ENCODE data around the gene BACE1-AS. TPM values are rescaled to one million over a fixed set of nuclear protein-coding genes. Genes with fewer than 3 reads are reported as not detected.
A peak's percentile ranks its signal among the peaks of the same experiment; 100 is the strongest.

BACE1-AS gene
- total RNA-seq, 1 donor from 2014 or later = 19.0 TPM

- DNase-seq (ENCODE audit: low spot score, unreplicated experiment) = no peak
- H3K9me3 Mint-ChIP-seq (ENCODE audit: low read depth) = no peaks in the 10 kb centered on the region
- peaks cover 34% of the 10 kb centered on the region for H3K36me3 Mint-ChIP-seq (ENCODE audit: insufficient read depth)
- H3K4me3 Mint-ChIP-seq (ENCODE audit: low read depth) = no peak overlapping the region
- no peaks in the 10 kb centered on the region for H3K4me1 Mint-ChIP-seq (ENCODE audit: low read depth)
- TF ChIP-seq CTCF (IDR thresholded peaks at IDR 0.05; ENCODE audit: unreplicated experiment) = no peak
- H3K27me3 Mint-ChIP-seq = no peaks in the 10 kb centered on the region
- no peak overlapping the region for H3K27ac Mint-ChIP-seq
Measured at GRCh38 chr11:117287668-117288067, 3.5 kb upstream of the BACE1-AS start.

DNA sequence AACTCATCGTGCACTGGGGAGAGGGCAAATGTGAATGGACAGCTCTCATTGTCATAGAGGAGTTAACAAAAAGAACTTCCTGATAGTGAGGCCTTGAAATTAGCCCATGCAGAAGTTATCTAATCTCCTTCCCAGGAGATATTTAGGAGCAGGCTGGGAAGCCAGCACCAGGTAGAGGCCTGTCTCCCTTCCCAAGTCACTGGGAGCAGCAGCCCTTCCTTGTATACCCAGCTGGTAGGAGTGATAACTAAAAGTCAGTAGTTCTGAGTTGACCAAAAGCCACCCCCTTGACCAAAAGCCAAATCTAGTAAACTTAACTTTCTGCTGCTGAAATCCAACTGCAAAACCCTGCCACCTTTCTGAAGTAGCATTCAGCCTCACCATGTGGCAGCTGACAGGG lies 1.4 kb upstream of the BACE1-AS start:
- H3K27me3 Mint-ChIP-seq = no peaks in the 10 kb centered on the region
- peaks cover 35% of the 10 kb centered on the region for H3K36me3 Mint-ChIP-seq (ENCODE audit: insufficient read depth)
- H3K4me3 Mint-ChIP-seq (ENCODE audit: low read depth) = no peak overlapping the region
- H3K27ac Mint-ChIP-seq = no peak overlapping the region
- no peak for DNase-seq (ENCODE audit: low spot score, unreplicated experiment)
- H3K4me1 Mint-ChIP-seq (ENCODE audit: low read depth) = no peaks in the 10 kb centered on the region
- H3K9me3 Mint-ChIP-seq (ENCODE audit: low read depth) = no peaks in the 10 kb centered on the region
- TF ChIP-seq CTCF (IDR thresholded peaks at IDR 0.05; ENCODE audit: unreplicated experiment) = no peak

DNA sequence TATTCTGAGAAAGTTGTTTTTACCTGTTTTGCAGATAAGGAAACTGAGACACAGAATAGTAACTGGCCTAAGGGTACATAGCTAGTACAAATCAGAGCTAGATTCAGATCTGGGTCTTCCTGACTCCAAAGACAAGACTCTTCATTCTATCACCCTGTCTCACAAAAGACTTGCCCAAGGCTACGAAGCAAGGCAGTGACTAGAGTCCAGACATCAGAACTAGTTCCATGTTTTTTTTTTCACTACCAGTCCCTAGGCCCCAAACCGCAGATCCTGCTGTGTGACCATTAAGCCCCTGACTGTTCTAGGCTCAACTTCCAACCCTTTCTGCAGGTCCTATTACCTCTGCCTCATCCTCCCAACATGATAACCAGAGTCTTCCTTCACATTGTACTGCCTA lies 1.5 kb downstream of the BACE1-AS start:
- no peak for DNase-seq (ENCODE audit: low spot score, unreplicated experiment)
- no peaks in the 10 kb centered on the region for H3K27me3 Mint-ChIP-seq
- peaks cover 27% of the 10 kb centered on the region for H3K36me3 Mint-ChIP-seq (ENCODE audit: insufficient read depth)
- no peaks in the 10 kb centered on the region for H3K9me3 Mint-ChIP-seq (ENCODE audit: low read depth)
- no peak overlapping the region for H3K4me3 Mint-ChIP-seq (ENCODE audit: low read depth)
- TF ChIP-seq CTCF (IDR thresholded peaks at IDR 0.05; ENCODE audit: unreplicated experiment) = no peak
- peaks cover 7% of the 10 kb centered on the region for H3K4me1 Mint-ChIP-seq (ENCODE audit: low read depth)
- no peak overlapping the region for H3K27ac Mint-ChIP-seq

DNA sequence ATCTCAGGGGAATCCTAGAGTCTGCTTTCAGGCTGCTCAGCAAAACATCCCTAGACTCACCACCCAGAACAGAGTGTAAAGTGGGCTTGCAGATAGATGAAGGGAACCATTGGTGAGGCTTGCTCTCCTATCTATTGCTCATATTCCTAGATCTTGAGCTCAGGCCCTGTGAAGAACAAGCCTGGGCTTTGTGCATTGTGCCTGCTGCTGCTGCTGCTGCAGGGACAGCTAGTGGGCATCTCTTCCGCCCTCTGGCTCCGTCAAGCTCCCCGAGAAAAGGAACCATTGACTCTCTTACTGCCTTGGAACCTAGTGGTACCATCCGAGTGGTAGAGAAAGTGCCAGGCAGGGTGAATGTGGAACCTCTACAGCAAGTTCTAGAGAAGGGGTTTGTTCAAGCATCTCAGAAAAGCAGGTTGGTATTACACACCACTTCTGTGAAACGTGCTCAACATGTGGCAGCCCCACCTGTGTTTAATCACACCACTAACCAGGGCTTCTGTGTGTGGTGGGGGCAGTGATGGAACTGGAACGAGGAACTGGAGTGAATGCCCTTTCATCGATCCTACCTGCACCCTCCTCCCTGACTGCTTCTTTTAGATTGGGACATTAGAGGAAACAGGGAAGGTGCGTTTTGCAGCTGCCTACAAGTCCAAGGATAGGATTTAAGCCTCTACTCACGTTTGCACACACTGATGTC lies 4.4 kb downstream of the BACE1-AS start:
- Mint-ChIP-seq H3K27me3 (no peaks in the 10 kb centered on the region), H3K4me1 (ENCODE audit: low read depth) (peaks cover 26% of the 10 kb centered on the region), H3K9me3 (ENCODE audit: low read depth) (no peaks in the 10 kb centered on the region), H3K27ac (peak overlapping the region; percentile 63), H3K36me3 (ENCODE audit: insufficient read depth) (peaks cover 18% of the 10 kb centered on the region), H3K4me3 (ENCODE audit: low read depth) (no peak overlapping the region)
- no peak for DNase-seq (ENCODE audit: low spot score, unreplicated experiment)
- no peak for TF ChIP-seq CTCF (IDR thresholded peaks at IDR 0.05; ENCODE audit: unreplicated experiment)

GRCh38 chr11:117296881-117297280 lies 5.7 kb downstream of the BACE1-AS start:
- Mint-ChIP-seq H3K36me3 (ENCODE audit: insufficient read depth) (peaks cover 10% of the 10 kb centered on the region), H3K9me3 (ENCODE audit: low read depth) (no peaks in the 10 kb centered on the region), H3K4me1 (ENCODE audit: low read depth) (peaks cover 36% of the 10 kb centered on the region), H3K27ac (no peak overlapping the region), H3K27me3 (no peaks in the 10 kb centered on the region), H3K4me3 (ENCODE audit: low read depth) (no peak overlapping the region)
- TF ChIP-seq CTCF (IDR thresholded peaks at IDR 0.05; ENCODE audit: unreplicated experiment) = no peak
- no peak for DNase-seq (ENCODE audit: low spot score, unreplicated experiment)

All from progenitor cell of endocrine pancreas (in vitro differentiated cells).